ENCODE results near the gene MGAT3. TPM values are rescaled to one million over a fixed set of nuclear protein-coding genes. Genes with fewer than 3 reads are reported as not detected.

Gene MGAT3
- total RNA-seq, 1 donor from 2014 or later, result 32.7 TPM

GRCh38 chr22:39474351-39475111 is 17.7 kb downstream of the MGAT3 start:
- peaks cover 53% of the 10 kb centered on the region for H3K4me1 Mint-ChIP-seq (ENCODE audit: low read depth)
- peak overlapping the region; percentile 86 for H3K27ac Mint-ChIP-seq
- H3K9me3 Mint-ChIP-seq (ENCODE audit: low read depth), result no peaks in the 10 kb centered on the region
- TF ChIP-seq CTCF (IDR thresholded peaks at IDR 0.05; ENCODE audit: unreplicated experiment), result no peak
- H3K4me3 Mint-ChIP-seq (ENCODE audit: low read depth), result no peak overlapping the region
- no peaks in the 10 kb centered on the region for H3K36me3 Mint-ChIP-seq (ENCODE audit: insufficient read depth)
- no peaks in the 10 kb centered on the region for H3K27me3 Mint-ChIP-seq
- DNase-seq (ENCODE audit: low spot score, unreplicated experiment), result no peak

- Mint-ChIP-seq H3K27me3 (no peaks in the 10 kb centered on the region), H3K4me3 (ENCODE audit: low read depth) (no peak overlapping the region), H3K36me3 (ENCODE audit: insufficient read depth) (no peaks in the 10 kb centered on the region), H3K9me3 (ENCODE audit: low read depth) (no peaks in the 10 kb centered on the region), H3K4me1 (ENCODE audit: low read depth) (peaks cover 47% of the 10 kb centered on the region), H3K27ac (no peak overlapping the region)
- no peak for DNase-seq (ENCODE audit: low spot score, unreplicated experiment)
- no peak for TF ChIP-seq CTCF (IDR thresholded peaks at IDR 0.05; ENCODE audit: unreplicated experiment)
These were observed 18.5 kb downstream of the MGAT3 start for GRCh38 chr22:39475337-39475736.

DNA sequence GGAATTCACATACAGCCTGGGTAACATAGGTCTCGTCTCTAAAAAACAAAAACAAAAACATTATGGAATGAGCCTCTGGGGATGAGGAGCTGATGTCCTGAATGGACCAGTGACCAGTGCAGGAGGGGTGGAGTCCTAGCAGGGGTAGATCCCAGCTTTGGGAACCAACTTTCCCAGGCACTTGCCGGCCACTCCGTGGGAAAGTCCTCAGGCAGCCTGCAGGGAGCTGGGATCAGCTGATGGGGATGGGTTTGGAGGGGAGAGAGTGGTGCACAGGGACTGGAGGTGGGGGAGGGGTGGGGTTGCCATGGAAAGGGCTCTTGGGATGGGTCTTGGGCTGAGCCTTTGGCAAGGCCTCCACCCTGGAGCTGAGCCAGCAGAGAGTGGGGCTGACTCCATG is 19.1 kb downstream of the MGAT3 start:
- peaks cover 43% of the 10 kb centered on the region for H3K4me1 Mint-ChIP-seq (ENCODE audit: low read depth)
- no peaks in the 10 kb centered on the region for H3K27me3 Mint-ChIP-seq
- DNase-seq (ENCODE audit: low spot score, unreplicated experiment), result no peak
- no peak overlapping the region for H3K4me3 Mint-ChIP-seq (ENCODE audit: low read depth)
- no peak for TF ChIP-seq CTCF (IDR thresholded peaks at IDR 0.05; ENCODE audit: unreplicated experiment)
- H3K9me3 Mint-ChIP-seq (ENCODE audit: low read depth), result no peaks in the 10 kb centered on the region
- no peak overlapping the region for H3K27ac Mint-ChIP-seq
- H3K36me3 Mint-ChIP-seq (ENCODE audit: insufficient read depth), result no peaks in the 10 kb centered on the region

DNA sequence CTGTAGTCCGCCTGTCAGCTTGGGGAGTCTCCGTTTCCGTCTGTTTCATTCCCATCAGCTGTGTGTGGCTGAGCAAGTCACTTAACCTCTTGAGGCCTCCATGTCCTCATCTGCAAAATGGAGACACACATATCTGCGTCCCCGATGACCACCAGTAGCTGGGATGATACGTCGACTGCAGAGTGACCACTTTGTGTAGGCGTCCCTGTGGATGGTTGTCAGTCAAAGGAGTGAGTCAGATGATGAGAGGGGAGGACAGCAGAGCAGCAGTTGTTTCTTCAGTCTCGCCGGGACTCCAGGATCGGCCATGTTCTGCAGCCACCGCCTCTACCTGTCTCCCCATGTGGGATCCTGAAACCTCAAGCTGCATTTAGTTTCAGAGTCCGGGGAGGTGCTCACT is 19.9 kb downstream of the MGAT3 start:
- TF ChIP-seq CTCF (IDR thresholded peaks at IDR 0.05; ENCODE audit: unreplicated experiment), result no peak
- H3K4me1 Mint-ChIP-seq (ENCODE audit: low read depth), result peaks cover 37% of the 10 kb centered on the region
- H3K27me3 Mint-ChIP-seq, result no peaks in the 10 kb centered on the region
- no peak for DNase-seq (ENCODE audit: low spot score, unreplicated experiment)
- H3K27ac Mint-ChIP-seq, result no peak overlapping the region
- no peaks in the 10 kb centered on the region for H3K9me3 Mint-ChIP-seq (ENCODE audit: low read depth)
- no peaks in the 10 kb centered on the region for H3K36me3 Mint-ChIP-seq (ENCODE audit: insufficient read depth)
- H3K4me3 Mint-ChIP-seq (ENCODE audit: low read depth), result no peak overlapping the region

DNA sequence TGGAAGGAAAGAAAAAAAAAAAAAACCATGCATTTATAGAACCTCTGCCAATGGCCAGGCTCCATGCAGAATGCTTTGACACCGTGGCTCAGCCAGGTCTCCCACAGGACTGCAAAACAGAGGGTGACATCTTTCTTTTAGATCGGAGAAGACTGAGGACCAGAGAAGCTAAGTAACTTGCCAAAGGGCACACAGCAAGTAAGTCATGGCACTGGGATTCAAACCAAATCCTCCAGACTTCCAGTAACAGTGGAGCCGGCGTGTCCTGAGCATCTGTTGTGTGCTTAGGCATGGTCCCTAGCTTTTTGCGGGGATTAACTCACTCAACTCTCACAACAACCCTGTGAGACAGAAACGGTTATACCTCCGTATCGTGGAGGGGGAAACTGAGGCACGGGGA is 20.7 kb downstream of the MGAT3 start:
- no peak overlapping the region for H3K27ac Mint-ChIP-seq
- no peak for DNase-seq (ENCODE audit: low spot score, unreplicated experiment)
- peaks cover 29% of the 10 kb centered on the region for H3K4me1 Mint-ChIP-seq (ENCODE audit: low read depth)
- no peaks in the 10 kb centered on the region for H3K9me3 Mint-ChIP-seq (ENCODE audit: low read depth)
- H3K27me3 Mint-ChIP-seq, result no peaks in the 10 kb centered on the region
- no peaks in the 10 kb centered on the region for H3K36me3 Mint-ChIP-seq (ENCODE audit: insufficient read depth)
- TF ChIP-seq CTCF (IDR thresholded peaks at IDR 0.05; ENCODE audit: unreplicated experiment), result no peak
- no peak overlapping the region for H3K4me3 Mint-ChIP-seq (ENCODE audit: low read depth)

Measured in progenitor cell of endocrine pancreas (in vitro differentiated cells).